HepG2 (cell line): ENCODE results near the gene PRCP. TPM values are rescaled to one million over a fixed set of nuclear protein-coding genes. Genes with fewer than 3 reads are reported as not detected.

Experiments
- MXD4 ChIP-seq: IDR thresholded peaks from 2 replicates; pipeline ENCODE4 v1.6.1; 2016; ENCODE audit warnings: mild to moderate bottlenecking, missing biosample characterization, missing genetic modification reagents
- ZNF335 ChIP-seq: sonication (generic); formaldehyde crosslinking; IDR thresholded peaks from 2 replicates; pipeline ENCODE4 v1.4.0; 2020; ENCODE audit warnings: missing genetic modification reagents
- polyA plus RNA-seq, 8 experiments: library from polyadenylated mRNA; depleted of rRNA in 3 of 8; stranded (reverse) in 7 of 8; unstranded in 1 of 8; fragments of >200 nt; fragmentation: Illumina TruSeq in 4 of 8; extraction: Trizol in 4 of 8; gene quantifications; 2 replicates each; pipeline versions ENCODE4 v1.2.1 to v1.2.3, GENCODE V29; 2011 to 2016; ENCODE audit warnings: low read depth in 4 of 8, missing spikeins in 1 of 8, mixed read lengths in 1 of 8; ENCODE audit not compliant: insufficient read depth in 1 of 8
- total RNA-seq, 5 experiments: library from RNA; depleted of rRNA; stranded (reverse); fragments of >200 nt; fragmentation: Illumina TruSeq; extraction: Trizol; gene quantifications; 2 replicates each; pipeline ENCODE4 v1.2.3, GENCODE V29; 2016; ENCODE audit warnings: low read depth in 1 of 5
- TF ChIP-seq, protein P1 (sequence below): sonication (generic); formaldehyde crosslinking; IDR thresholded peaks from 2 replicates; pipeline ENCODE4 v1.5.0; 2020; ENCODE audit warnings: mild to moderate bottlenecking, missing genetic modification reagents
- TF ChIP-seq, protein P2 (sequence below), 2 experiments: IDR thresholded peaks; 2 replicates each; pipeline ENCODE4 v1.6.1; 2011 to 2012; ENCODE audit warnings: low read length in 2 of 2, borderline replicate concordance in 1 of 2, low read depth in 1 of 2, mild to moderate bottlenecking in 1 of 2, moderate library complexity in 1 of 2
- TF ChIP-seq, protein P3 (sequence below), 2 experiments: sonication (generic) in 1 of 2; formaldehyde crosslinking in 1 of 2; IDR thresholded peaks; 2 replicates each; pipeline versions ENCODE4 v1.4.0 to v1.6.1; 2018 to 2020; ENCODE audit warnings: missing genetic modification reagents in 2 of 2, borderline replicate concordance in 1 of 2, low read depth in 1 of 2, mild to moderate bottlenecking in 1 of 2, missing biosample characterization in 1 of 2

The PRCP gene
- total and polyA plus RNA-seq, 2 of the 13 experiments (the other 11 are each of a cell fraction or from before 2014, with no cell fraction given) = 84.2 to 105 TPM

DNA sequence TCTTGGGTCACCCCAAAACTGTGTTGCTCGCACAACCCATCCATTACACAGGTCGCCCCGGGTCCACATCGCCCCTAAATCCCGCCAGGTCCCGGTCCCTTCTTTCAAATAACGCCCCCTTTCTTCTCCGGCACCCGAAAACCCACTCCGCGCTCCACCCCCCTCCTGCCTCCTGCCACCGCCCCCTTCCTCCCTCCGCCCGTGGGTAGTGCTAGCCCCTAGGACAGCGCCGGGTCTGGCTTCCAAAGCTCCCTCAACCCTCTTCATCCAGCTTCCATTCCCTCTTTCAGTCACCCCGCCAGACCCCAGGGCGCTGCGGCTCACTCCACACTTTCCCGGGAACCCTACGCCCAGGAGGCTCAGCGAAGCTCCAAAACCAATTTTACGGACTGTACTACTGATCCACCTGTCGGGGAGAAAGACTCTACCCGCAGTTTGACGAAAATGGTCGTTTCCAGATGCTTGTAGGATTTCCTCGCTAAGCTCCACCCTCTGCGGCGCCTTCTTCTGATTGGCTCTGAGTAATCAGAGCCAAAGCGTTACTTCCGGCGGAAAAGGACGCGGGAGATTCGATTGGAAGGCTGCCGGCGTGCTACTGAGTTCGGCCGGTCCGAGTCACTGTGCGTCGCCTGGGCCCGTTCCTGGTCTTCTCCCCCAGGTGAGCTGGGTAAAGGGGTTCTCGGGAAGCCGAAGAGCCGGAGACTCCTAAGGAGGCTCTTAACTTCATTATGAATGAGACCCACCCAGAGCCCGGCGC, 1.1 kb upstream of the PRCP start, which contains the start of gene DDIAS (continued):
- TF ChIP-seq, protein P1, sequence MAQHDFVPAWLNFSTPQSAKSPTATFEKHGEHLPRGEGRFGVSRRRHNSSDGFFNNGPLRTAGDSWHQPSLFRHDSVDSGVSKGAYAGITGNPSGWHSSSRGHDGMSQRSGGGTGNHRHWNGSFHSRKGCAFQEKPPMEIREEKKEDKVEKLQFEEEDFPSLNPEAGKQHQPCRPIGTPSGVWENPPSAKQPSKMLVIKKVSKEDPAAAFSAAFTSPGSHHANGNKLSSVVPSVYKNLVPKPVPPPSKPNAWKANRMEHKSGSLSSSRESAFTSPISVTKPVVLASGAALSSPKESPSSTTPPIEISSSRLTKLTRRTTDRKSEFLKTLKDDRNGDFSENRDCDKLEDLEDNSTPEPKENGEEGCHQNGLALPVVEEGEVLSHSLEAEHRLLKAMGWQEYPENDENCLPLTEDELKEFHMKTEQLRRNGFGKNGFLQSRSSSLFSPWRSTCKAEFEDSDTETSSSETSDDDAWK (CRISPR knock-in tag) = no peak
- TF ChIP-seq, protein P2, sequence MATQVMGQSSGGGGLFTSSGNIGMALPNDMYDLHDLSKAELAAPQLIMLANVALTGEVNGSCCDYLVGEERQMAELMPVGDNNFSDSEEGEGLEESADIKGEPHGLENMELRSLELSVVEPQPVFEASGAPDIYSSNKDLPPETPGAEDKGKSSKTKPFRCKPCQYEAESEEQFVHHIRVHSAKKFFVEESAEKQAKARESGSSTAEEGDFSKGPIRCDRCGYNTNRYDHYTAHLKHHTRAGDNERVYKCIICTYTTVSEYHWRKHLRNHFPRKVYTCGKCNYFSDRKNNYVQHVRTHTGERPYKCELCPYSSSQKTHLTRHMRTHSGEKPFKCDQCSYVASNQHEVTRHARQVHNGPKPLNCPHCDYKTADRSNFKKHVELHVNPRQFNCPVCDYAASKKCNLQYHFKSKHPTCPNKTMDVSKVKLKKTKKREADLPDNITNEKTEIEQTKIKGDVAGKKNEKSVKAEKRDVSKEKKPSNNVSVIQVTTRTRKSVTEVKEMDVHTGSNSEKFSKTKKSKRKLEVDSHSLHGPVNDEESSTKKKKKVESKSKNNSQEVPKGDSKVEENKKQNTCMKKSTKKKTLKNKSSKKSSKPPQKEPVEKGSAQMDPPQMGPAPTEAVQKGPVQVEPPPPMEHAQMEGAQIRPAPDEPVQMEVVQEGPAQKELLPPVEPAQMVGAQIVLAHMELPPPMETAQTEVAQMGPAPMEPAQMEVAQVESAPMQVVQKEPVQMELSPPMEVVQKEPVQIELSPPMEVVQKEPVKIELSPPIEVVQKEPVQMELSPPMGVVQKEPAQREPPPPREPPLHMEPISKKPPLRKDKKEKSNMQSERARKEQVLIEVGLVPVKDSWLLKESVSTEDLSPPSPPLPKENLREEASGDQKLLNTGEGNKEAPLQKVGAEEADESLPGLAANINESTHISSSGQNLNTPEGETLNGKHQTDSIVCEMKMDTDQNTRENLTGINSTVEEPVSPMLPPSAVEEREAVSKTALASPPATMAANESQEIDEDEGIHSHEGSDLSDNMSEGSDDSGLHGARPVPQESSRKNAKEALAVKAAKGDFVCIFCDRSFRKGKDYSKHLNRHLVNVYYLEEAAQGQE (IDR thresholded peaks at IDR 0.05; ENCODE audit: borderline replicate concordance in 1 of 2, low read depth in 1 of 2, low read length in 2 of 2) = 0 out of 4 replicates have a peak, but pooled peaks of 1 of the 2 experiments have one; percentile 8
- peak; percentile 99 for TF ChIP-seq MXD4 (CRISPR knock-in tag)
- TF ChIP-seq, protein P3, sequence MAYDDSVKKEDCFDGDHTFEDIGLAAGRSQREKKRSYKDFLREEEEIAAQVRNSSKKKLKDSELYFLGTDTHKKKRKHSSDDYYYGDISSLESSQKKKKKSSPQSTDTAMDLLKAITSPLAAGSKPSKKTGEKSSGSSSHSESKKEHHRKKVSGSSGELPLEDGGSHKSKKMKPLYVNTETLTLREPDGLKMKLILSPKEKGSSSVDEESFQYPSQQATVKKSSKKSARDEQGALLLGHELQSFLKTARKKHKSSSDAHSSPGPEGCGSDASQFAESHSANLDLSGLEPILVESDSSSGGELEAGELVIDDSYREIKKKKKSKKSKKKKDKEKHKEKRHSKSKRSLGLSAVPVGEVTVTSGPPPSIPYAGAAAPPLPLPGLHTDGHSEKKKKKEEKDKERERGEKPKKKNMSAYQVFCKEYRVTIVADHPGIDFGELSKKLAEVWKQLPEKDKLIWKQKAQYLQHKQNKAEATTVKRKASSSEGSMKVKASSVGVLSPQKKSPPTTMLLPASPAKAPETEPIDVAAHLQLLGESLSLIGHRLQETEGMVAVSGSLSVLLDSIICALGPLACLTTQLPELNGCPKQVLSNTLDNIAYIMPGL (CRISPR knock-in tag; IDR thresholded peaks at IDR 0.05; ENCODE audit: borderline replicate concordance in 1 of 2, low read depth in 1 of 2) = peak; percentile 17 to 75; a peak in 2 of 4 replicates
- no peak; the same call in 1 of the 2 replicates for TF ChIP-seq ZNF335 (CRISPR knock-in tag)
